HG03159 (cell line): ENCODE results near the gene MSI2.

Experiments used
- ATAC-seq: cut with Tn5 transposase; IDR thresholded peaks from one replicate; pipeline ENCODE4 v1.9.1; 2021; ENCODE audit warnings: mild to moderate bottlenecking, moderate library complexity; ENCODE audit not compliant: unreplicated experiment

The MSI2 gene

DNA sequence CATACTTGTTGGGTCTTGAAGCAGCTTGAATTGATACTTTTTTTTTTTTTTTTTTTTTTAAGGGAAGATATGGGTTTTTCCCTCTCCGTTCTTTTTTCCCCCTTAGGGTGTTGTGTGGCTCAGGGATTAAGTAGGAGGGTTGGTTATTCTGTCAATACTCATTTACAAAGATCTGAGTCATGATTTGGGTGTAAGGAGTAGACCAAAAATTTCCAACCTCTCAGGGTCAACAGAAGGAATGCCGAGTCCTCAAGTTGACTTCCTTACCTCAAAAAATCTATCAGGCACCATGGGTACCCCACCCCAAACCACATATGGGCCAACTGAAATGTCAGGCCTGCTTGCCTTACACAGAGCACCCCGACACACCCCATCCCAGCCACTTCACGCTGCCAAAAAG is 258.3 kb downstream of the MSI2 start:
- ATAC-seq, result no peak

DNA sequence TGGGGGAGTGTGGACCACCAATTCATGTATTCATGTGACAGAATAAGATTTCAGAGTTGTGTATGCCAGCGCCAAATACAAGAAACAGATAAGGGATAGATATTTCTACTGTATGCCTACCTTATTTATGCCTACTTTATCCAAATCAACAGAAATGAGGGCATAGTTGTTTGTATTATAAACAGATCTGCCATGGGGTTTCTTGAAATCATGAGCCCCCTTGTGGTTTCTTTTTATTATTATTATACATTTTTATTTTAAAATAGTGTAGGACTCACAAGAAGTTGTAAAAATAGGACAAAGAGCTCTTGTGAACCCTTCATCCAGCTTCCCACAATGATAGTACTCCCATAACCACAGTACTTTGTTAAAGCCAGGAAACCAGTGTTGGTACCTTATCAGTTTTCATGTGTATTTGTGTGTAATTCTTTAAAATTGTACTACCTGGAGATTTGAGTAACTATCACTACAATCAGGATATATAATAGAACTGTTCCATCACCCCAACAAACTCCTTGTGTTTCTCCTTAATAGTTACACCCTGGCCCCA is 259.4 kb downstream of the MSI2 start:
- no peak for ATAC-seq

DNA sequence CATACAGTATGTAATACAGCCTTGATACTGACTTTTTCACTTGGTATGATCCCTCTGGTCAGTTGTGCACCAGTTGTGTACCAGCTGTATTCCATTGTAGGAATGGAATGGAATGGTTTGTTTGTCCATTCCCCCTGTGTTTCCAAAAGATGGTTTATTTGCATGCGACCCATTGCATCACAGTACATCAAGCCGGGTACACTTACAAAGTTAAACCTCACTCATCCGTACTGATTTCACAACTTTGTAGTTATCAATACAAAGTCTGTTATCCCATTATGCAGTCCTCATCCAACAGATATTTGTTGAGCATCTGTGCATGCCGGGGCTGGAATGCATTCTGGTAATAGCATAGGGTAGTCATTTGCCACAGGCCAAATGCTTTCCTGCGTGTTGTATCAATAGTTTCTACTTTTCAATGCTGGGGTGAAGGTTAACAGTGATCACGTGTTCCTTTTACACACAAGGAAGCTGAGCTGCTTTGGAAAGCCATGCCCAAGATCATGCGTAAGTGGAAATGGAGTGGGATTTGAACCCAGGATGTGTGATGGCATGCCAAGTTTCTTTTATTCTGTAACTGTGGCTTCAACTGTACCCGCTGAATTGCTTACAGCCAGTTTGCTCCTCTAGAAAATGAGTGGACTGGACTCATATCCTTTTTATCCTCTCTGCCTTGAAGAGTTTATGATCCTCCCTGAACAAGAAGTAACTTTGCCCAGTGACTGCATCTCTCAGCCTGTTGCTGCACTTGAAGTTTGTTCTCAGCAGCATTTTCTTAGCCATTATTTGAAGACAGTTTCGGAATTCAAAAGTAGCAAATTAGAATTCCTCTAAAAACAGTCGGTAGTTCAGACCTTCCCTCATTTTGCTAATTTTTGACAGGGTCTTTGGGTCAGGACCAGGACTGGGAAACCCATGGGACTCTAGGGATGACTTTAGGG is 260.2 kb downstream of the MSI2 start:
- no peak for ATAC-seq

DNA sequence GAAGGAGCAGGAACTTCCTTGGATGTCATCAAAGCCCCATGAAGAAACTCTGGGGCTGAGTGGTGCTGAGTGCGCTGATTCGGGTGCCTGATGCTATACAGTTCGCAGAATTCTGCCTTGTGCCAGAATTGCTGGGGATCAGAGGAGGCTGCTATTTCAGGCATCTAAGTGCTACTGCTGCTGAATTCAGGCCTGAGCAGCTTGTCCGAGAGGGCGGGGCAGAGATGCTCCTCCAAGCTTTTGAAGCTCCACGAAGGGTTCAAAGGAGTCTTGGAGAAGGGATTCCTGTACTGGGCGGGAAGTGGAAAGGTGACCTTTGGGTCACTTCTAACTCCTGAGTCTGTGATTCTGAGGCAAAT is 260.9 kb downstream of the MSI2 start:
- ATAC-seq, result no peak

DNA sequence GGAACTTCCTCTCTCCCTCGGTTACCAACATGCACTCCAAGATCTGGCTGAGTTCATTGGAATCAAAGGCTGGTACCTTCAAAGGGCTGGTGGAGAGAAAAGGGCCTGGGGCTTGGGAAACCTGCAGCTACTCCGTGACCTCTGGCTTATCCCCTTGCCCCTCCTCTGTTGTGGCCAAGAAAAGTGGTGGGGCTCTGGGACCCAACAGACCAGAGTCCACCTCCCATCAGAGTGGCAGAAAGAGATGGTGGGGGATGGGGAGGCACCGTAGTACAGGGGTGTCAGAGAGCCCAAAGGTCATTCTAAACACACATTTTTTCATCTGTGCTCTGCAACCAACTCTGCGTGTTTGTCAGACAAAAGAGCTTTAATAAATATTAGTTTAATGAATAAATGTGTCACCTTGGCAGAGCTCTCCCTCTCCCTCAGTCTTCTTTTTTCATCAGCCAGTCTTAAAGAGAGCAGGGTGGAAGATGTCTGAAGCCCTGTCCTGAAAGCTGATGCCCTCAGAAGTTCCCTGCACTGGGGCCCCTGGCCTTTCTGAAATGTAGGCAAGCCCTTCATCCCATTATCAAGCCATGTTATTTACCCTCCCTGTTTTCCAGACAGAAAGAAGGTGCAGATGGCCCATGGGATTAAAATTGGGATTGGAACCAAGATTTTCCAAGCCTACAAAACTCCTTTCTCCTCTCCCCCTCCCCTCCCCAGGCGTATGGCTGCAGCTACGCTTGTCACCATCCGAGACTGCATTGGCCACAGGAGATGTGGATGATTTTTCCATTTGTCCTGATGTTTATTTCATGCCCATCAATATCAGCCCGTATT is 261.5 kb downstream of the MSI2 start:
- no peak for ATAC-seq

DNA sequence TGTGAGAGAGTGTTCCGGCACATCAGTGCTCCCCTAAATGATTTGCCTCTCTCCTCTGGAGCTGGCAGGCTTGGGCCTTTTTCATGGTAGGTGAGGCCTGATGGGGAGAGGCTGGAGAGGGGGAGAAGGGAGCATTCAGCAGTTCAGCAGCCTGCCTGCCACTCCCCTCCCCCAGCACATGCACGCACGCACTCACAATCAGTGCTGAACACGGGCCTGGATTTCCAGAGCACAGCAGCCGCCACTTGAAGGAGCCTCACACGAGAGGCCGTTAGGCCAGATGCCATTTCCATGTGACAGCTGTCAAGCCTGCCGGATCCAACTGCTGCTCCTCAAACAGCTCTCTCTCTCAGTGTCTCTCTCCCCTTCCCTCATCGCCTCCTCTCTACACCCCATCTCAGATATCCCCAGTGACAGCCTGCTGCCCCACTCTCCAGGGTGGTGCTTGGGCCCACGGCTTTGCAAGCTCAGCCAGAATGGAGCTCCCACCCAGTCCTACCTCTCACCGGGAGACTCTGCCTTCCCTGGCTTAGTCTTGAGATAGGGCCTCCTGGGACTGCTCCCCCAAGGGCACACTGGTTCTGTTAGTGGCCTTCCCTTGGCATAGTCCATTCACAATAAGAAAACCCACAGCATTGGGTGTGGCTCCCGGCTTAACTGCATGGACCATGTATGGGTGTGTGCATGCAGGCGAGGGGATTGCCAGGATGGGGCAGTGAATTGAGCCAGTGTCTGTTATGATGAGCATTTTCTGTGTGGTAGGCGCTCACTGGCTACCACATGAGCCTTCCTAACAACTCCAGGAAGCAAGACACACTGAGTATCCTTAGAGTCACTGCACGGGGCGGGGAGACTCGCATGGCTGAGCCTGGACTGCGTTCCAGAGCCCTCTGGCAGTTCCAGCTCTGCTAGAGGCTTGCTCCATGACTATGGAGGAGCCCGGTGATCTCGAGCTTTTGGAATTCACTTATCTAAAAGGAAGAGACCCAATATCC is 262.6 kb downstream of the MSI2 start:
- no peak for ATAC-seq

DNA sequence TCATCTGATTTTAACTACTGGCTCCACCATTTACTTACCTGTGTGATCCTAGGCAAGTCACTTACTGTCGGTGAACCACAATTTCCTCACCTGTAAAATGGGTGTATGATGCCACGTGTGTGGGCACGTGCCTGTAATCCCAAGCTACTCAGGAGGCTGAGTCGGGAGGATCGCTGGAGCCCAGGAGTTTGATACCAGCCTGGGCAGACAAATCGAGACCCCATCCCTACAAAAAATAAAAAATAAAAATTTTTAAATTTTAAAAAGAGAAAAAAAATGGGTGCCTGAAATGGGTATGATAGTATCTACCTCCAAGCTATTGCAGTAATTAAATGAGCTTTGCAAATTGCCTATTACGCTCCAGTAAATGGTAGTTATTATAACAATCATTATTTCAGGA is 263.5 kb downstream of the MSI2 start:
- ATAC-seq, result no peak

DNA sequence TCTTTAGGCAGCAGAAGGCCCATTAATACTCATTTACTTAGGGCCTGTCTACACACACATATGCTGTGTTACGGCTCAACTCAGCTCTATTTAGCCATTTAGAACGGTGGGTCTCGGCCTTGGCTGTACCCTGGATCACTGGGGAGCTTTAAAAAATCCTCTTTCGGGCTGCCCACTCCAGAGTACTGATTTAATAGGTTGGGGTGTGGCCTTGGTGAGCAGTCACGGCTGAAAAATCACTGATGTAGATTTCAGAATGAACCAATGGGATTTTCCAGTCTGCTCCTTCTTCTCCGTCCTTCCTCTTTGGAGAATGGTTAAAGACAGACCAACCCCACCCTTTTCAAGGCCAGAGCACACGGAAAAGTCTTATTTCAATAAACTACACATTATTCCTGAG is 265.3 kb downstream of the MSI2 start:
- ATAC-seq, result no peak

DNA sequence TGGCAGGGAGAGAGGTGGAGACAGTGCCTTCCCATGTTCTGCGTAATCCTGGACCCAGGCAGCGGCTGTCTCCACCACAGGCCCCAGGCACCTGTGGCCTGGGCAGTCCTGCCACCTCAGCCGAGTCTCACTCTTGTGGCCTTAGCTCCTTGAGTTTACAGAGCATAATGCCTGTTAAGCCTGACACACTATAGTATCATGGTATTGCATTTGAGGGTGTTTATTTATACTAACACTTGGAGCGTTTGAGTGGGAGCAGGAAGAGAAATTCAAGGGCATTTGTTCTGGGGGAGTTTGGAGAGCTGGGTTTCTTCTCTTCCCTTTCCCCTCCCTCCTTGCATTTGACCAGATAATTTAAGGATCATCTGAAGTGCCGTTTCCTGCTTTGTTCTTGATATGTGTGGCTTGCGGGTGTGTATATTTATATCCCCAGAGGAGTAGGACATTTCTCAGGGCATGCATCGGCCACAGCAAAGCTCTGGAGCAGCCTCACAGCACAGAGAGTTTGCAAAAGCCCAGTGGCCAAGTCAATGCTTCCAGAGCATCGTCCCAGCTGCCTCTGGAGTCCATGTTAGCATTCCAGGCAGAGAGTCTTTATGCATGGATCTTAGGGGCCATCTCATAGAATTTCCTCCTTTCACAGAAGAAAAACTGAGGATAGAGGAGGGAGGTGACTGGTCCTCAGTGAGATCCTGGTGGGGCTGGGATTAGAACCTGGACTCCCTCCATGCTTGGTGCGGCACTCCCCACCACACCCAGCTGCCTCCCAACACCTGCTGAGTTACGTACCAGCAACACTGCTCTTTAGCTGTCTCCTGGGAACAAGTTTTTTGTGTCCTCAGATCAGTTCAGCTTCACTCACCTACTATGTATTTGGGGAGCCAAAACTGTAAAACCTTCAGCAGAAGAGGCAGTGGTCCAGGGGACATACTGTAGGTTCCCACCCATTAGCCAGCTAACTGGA is 266.0 kb downstream of the MSI2 start:
- ATAC-seq, result no peak

DNA sequence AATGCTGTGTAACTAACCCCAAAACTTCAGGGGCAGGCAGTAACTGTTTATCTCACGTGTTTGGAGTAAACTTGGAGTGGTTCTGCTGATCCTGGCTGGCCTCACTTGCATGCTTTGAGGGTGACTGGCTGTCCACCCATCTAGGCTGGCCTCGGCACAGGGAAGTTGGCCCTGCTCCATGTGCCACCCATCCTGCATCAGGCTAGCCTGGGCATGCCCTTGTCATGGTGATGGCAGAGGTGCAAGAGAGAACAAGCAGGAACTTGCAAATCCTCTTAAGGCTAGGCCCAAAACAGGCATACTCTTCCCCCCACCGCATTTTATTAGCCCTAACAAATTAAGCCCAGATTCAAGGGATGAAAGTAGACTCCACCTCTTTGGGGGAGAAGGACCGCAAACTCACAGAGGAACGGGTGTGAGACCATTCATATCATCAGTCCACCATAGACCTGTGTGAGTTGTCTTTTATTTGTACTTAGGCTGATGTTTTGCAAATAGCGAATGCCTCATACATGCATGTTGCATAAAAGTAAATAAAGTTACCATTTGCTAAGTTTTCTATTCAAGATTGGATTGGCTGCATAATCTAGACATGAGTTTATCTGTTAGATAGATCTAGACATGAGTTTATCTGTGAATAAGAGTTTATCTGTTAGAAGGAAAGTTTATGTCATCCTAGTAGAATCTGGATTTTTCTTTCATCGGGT is 267.8 kb downstream of the MSI2 start:
- no peak for ATAC-seq

DNA sequence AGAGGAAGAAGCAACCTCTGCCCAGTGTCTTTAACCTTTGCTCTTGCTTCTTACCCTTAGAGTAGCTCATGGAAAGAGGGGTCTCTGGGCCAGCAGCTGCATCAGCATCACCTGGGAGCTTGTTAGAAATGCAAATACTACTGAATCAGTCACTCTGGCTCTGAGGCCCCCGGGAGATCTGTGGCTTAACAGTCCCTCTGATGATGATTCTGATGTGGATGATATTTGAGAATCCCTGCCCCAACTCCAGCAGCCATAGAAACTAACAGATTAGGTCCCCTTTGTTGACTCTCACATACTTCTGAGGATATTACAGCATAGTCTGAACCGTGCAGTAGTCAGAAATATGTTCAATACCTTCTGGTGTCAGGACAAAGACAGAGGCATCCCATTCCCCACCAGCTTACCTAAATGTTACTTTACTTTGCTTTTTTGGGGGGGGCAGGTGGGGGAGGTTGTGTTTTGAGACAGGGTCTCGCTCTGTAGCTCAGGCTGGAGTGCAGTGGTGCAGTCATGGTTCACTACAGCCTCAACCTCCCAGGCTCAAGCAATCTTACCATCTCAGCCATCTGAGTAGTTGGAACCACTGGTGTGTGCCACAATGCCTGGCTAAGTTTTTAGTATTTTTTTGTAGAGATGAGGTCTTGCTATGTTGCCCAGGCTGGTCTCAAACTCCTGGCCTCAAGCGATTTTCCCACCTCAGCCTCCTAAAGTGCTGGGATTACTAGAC is 268.7 kb downstream of the MSI2 start:
- ATAC-seq, result no peak

DNA sequence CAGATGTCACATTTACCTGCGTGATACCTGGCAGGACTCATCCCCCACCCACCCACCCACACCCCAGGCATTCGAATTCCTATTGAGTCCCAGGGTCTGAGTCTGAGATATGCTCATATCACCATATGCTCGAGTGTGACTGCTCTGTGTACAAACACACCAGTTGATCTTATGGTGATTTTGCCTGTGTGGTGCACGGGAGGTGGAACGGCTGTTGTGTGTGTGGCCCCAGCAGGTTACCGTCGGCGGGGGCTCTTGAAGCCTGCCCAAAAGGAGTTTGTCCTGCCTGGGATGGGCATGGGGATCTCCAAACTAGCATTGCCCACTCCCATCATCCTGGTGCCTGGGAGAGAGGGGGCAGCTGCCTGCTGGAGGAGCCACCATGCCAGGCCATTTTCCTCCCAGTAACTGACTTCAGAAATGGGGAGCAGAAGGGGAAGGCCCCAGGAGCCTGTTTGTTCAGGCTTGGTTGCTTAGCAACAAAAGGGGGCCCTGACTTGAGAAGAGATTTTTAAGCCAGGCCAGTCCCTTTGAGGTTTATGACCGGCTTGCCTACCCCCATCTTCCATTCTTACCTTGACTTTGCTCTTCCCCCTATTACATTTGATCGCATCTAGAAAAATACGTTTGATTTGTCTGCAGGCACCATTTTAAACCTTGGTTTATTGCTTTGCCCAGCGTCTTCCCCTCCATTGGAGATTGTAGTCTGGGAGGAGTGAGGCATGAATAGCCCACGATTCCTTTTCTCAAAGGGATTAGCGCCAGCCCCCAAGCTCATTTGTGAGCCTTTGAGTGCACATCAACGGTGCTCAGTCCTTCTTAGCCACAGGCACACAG is 271.1 kb downstream of the MSI2 start:
- no peak for ATAC-seq

DNA sequence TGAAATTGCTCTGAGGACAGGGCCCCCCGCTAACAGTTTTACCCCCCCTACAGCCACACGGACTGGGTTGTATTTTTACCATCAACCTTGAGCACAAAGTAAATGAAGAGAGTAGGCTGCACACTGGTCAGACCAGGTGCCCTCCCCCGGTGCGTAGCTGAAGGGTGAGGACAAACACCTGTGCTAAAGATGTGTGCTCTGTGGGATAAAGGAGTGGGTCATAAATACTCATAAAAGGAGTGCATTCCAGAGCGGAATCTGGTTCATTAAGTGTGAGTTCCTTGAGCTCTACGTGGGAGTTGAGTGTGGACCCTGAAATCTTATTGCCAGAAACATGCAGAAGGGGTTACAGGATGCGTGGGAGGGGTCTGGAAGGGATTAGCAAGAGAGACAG is 271.7 kb downstream of the MSI2 start:
- no peak for ATAC-seq

DNA sequence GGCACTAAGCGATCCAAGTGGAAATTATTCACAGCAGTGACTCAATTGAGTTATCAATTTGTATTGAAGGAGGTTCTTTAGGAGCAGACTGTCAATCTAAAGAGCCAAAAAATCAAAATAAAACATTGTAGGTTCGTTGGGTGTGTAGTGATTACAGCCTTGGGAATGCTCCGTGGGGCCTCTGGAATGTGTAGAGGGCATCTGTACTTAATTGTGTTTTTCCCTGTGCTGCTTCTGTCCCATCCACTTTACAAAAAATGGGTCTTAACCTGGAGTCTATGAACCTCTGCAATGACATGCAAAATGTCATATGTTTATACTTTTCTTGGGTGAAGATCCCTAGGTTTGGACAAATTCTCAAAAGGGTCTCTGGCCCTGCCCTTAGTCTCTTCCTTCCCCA is 273.7 kb downstream of the MSI2 start:
- no peak for ATAC-seq

DNA sequence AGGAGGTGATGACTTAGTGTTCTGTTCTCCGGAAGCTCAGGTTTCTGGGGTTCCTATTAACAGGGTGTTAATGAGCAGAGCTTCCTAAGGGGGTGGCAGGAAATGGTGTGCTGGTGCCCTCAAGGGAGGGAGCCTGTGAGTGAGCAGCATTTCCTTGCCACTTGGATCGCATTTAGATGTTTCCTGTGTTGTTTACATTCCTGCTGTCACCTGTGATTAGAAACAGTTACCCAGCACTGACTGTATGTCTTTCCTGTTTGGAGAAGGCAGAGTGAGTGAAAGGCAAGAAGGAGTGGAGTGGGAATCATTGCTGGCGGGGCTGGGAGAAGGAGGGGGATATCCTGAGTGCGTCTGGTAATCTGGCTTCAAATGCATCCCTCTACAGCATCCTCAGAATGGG is 274.2 kb downstream of the MSI2 start:
- ATAC-seq, result no peak

DNA sequence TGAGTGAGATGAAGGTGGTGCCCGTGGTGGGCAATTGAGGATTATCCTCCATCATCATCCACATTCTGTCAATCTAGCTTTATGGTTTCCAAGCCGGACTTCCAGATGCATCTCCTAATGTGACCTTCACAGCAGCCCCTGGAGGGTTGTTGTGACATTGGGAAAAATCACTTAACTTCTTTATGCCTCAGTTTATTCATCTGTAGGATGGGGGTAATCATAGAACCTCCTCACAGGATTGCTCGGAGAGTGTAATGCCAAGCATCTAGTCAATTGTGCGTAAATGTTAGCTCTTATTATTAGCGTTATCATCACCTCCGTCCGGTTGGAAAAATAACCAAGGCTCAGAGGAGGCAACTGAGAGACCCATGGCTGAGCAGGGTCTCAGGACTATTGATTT is 274.8 kb downstream of the MSI2 start:
- ATAC-seq, result no peak
